Measurements from ENCODE around the gene SLC47A2. TPM values are rescaled to one million over a fixed set of nuclear protein-coding genes. Genes with fewer than 3 reads are reported as not detected.
A peak's percentile ranks its signal among the peaks of the same experiment; 100 is the strongest.
"Not testable (repeated sequence)": the region's sequence is repeated elsewhere in the genome, so short reads cannot be mapped to it uniquely, and the experiment has no call there.

Gene SLC47A2
- total RNA-seq: not detected
- total RNA-seq: 0 reads per million in 2 donors

- Mint-ChIP-seq H3K27me3 (no peaks in the 10 kb centered on the region), H3K36me3 (ENCODE audit: low read depth) (no peaks in the 10 kb centered on the region)
- no peak for ATAC-seq
Measured at GRCh38 chr17:19716108-19717030, at the start of gene SLC47A2. TSS of gene SLC47A2 (minus strand) at chr17:19716584. CDS start at chr17:19716555, 29 bp downstream.

GRCh38 chr17:19766016-19766415 lies 49.6 kb upstream of the SLC47A2 start:
- Mint-ChIP-seq H3K4me1 (peaks cover 28% of the 10 kb centered on the region), H3K4me3 (no peak overlapping the region), H3K36me3 (ENCODE audit: low read depth) (no peaks in the 10 kb centered on the region), H3K27ac (no peak overlapping the region), H3K27me3 (peaks cover 17% of the 10 kb centered on the region)
- no peak for ATAC-seq
- H3K9me3 ChIP-seq (ENCODE audit: control insufficient read depth, low read length, poor library complexity, severe bottlenecking): no peaks in the 10 kb centered on the region
- DNase-seq: no peak

More at GRCh38 chr17:19716108-19717030, at the start of gene SLC47A2:
- DNase-seq: no peak
- H3K4me1 Mint-ChIP-seq: no peaks in the 10 kb centered on the region
- H3K9me3 ChIP-seq (ENCODE audit: control insufficient read depth, low read length, poor library complexity, severe bottlenecking): no peaks in the 10 kb centered on the region
- H3K27ac Mint-ChIP-seq: no peak within 1 kb of the TSS
- no peak within 1 kb of the TSS for H3K4me3 Mint-ChIP-seq

GRCh38 chr17:19763991-19764390 lies 47.6 kb upstream of the SLC47A2 start:
- not testable (repeated sequence) for H3K4me3 Mint-ChIP-seq; ATAC-seq; H3K36me3 Mint-ChIP-seq (ENCODE audit: low read depth); H3K9me3 ChIP-seq (ENCODE audit: control insufficient read depth, low read length, poor library complexity, severe bottlenecking); DNase-seq; H3K27ac Mint-ChIP-seq
- H3K27me3 Mint-ChIP-seq: peaks cover 31% of the 10 kb centered on the region
- peaks cover 20% of the 10 kb centered on the region for H3K4me1 Mint-ChIP-seq

- H3K4me3 Mint-ChIP-seq: no peak overlapping the region
- no peak for DNase-seq
- H3K27ac Mint-ChIP-seq: no peak overlapping the region
- H3K27me3 Mint-ChIP-seq: peaks cover 32% of the 10 kb centered on the region
- peaks cover 2% of the 10 kb centered on the region for H3K36me3 Mint-ChIP-seq (ENCODE audit: low read depth)
- ATAC-seq: no peak
- H3K9me3 ChIP-seq (ENCODE audit: control insufficient read depth, low read length, poor library complexity, severe bottlenecking): no peaks in the 10 kb centered on the region
- peaks cover 20% of the 10 kb centered on the region for H3K4me1 Mint-ChIP-seq
Measured at GRCh38 chr17:19763416-19763815, 47.0 kb upstream of the SLC47A2 start.

GRCh38 chr17:19762515-19762961 lies 46.2 kb upstream of the SLC47A2 start:
- Mint-ChIP-seq H3K36me3 (ENCODE audit: low read depth) (peaks cover 2% of the 10 kb centered on the region), H3K4me3 (no peak overlapping the region), H3K4me1 (peaks cover 19% of the 10 kb centered on the region), H3K27me3 (peaks cover 32% of the 10 kb centered on the region), H3K27ac (no peak overlapping the region)
- peak; percentile 67 for ATAC-seq
- DNase-seq: peak in 1 of 3 donors; percentile 50
- no peaks in the 10 kb centered on the region for H3K9me3 ChIP-seq (ENCODE audit: control insufficient read depth, low read length, poor library complexity, severe bottlenecking)

GRCh38 chr17:19760746-19761145 lies 44.4 kb upstream of the SLC47A2 start:
- H3K9me3 ChIP-seq (ENCODE audit: control insufficient read depth, low read length, poor library complexity, severe bottlenecking): no peaks in the 10 kb centered on the region
- Mint-ChIP-seq H3K4me1 (peaks cover 9% of the 10 kb centered on the region), H3K36me3 (ENCODE audit: low read depth) (peaks cover 2% of the 10 kb centered on the region), H3K27ac (no peak overlapping the region), H3K4me3 (no peak overlapping the region), H3K27me3 (peaks cover 44% of the 10 kb centered on the region)
- DNase-seq (no peak), ATAC-seq (no peak)

- Mint-ChIP-seq H3K4me3 (no peak overlapping the region), H3K27me3 (peaks cover 46% of the 10 kb centered on the region), H3K27ac (no peak overlapping the region), H3K36me3 (ENCODE audit: low read depth) (peaks cover 2% of the 10 kb centered on the region), H3K4me1 (peaks cover 7% of the 10 kb centered on the region)
- ATAC-seq (no peak), DNase-seq (no peak)
- H3K9me3 ChIP-seq (ENCODE audit: control insufficient read depth, low read length, poor library complexity, severe bottlenecking): no peaks in the 10 kb centered on the region
Measured at GRCh38 chr17:19759568-19760549, 43.5 kb upstream of the SLC47A2 start.

- peaks cover 51% of the 10 kb centered on the region for H3K27me3 Mint-ChIP-seq
- no peak overlapping the region for H3K4me3 Mint-ChIP-seq
- peaks cover 4% of the 10 kb centered on the region for H3K4me1 Mint-ChIP-seq
- peaks cover 2% of the 10 kb centered on the region for H3K36me3 Mint-ChIP-seq (ENCODE audit: low read depth)
- DNase-seq (no peak), ATAC-seq (no peak)
- no peak overlapping the region for H3K27ac Mint-ChIP-seq
- H3K9me3 ChIP-seq (ENCODE audit: control insufficient read depth, low read length, poor library complexity, severe bottlenecking): no peaks in the 10 kb centered on the region
Measured at GRCh38 chr17:19757536-19758180, 41.3 kb upstream of the SLC47A2 start.

GRCh38 chr17:19756546-19756945 lies 40.2 kb upstream of the SLC47A2 start:
- H3K36me3 Mint-ChIP-seq (ENCODE audit: low read depth): peaks cover 2% of the 10 kb centered on the region
- DNase-seq (no peak), ATAC-seq (no peak)
- H3K4me3 Mint-ChIP-seq: no peak overlapping the region
- H3K4me1 Mint-ChIP-seq: peaks cover 4% of the 10 kb centered on the region
- no peak overlapping the region for H3K27ac Mint-ChIP-seq
- H3K9me3 ChIP-seq (ENCODE audit: control insufficient read depth, low read length, poor library complexity, severe bottlenecking): no peaks in the 10 kb centered on the region
- H3K27me3 Mint-ChIP-seq: peaks cover 45% of the 10 kb centered on the region

GRCh38 chr17:19755821-19756510 lies 39.6 kb upstream of the SLC47A2 start:
- peaks cover 2% of the 10 kb centered on the region for H3K36me3 Mint-ChIP-seq (ENCODE audit: low read depth)
- H3K27ac Mint-ChIP-seq: no peak overlapping the region
- ATAC-seq: no peak

GRCh38 chr17:19755392-19755791 lies 39.0 kb upstream of the SLC47A2 start:
- Mint-ChIP-seq H3K4me1 (peaks cover 11% of the 10 kb centered on the region), H3K27ac (no peak overlapping the region), H3K36me3 (ENCODE audit: low read depth) (peaks cover 5% of the 10 kb centered on the region), H3K4me3 (no peak overlapping the region), H3K27me3 (peaks cover 45% of the 10 kb centered on the region)
- ATAC-seq: no peak
- no peaks in the 10 kb centered on the region for H3K9me3 ChIP-seq (ENCODE audit: control insufficient read depth, low read length, poor library complexity, severe bottlenecking)
- no peak for DNase-seq

More at GRCh38 chr17:19755821-19756510, 39.6 kb upstream of the SLC47A2 start:
- Mint-ChIP-seq H3K27me3 (peaks cover 46% of the 10 kb centered on the region), H3K4me1 (peaks cover 7% of the 10 kb centered on the region), H3K4me3 (no peak overlapping the region)
- no peaks in the 10 kb centered on the region for H3K9me3 ChIP-seq (ENCODE audit: control insufficient read depth, low read length, poor library complexity, severe bottlenecking)
- no peak for DNase-seq
